ENCODE data around the gene ELP6. TPM values are rescaled to one million over a fixed set of nuclear protein-coding genes. Genes with fewer than 3 reads are reported as not detected.

ELP6 gene
- total and polyA plus RNA-seq, 9 of the 15 experiments (the other 6 are each of a cell fraction or from before 2014, with no cell fraction given) = 76.9 to 198 (median 83.3) TPM

DNA sequence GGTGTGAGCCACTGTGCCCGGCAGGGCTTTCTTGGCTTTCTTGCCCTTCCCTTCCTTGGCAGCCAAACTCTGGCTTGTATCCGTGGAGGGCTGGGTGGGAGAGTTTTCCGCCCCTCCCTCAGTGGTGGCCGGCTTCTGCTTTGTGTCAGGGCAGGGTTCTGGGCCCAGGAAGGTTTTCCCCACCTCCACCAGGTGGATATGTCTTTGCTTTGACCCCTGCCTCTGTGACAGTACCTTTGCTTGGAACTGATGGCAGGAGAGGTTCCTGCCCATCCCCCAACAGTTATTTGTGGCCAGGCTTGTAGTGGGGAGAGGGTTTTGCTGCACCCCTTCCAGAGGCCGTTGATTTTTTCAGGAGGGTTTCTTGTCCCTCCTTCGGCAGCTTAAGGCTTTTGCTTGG is 40.8 kb upstream of the ELP6 start:
- Histone ChIP-seq H3K4me3 (no peak overlapping the region), H3K79me2 (ENCODE audit: control insufficient read depth, insufficient read depth, low read length) (no peaks in the 10 kb centered on the region), H3K4me2 (ENCODE audit: insufficient read depth, low read length) (no peak overlapping the region), H3K27ac (ENCODE audit: extremely low read depth, low read depth, low read length) (no peak overlapping the region), H3K9me3 (replicated peaks; ENCODE audit: control insufficient read depth, insufficient read depth, low read depth, low read length) (no peaks in the 10 kb centered on the region), H4K20me1 (replicated peaks; ENCODE audit: control insufficient read depth, insufficient read depth, low read length) (no peaks in the 10 kb centered on the region), H2AFZ (ENCODE audit: low read depth, low read length) (no peak overlapping the region), H3K27me3 (ENCODE audit: control insufficient read depth in 2 of 2, insufficient read depth in 2 of 2, low read length in 2 of 2) (no peaks in the 10 kb centered on the region), H3K4me1 (replicated peaks in 1 of 2; ENCODE audit: control insufficient read depth in 2 of 2, insufficient read depth in 2 of 2, low read length in 2 of 2) (no peaks in the 10 kb centered on the region; a peak in 2 of 5 replicates), H3K36me3 (ENCODE audit: control insufficient read depth, insufficient read depth, low read length) (no peaks in the 10 kb centered on the region), H3K9me1 (ENCODE audit: control insufficient read depth, insufficient read depth, low read length) (peaks cover 3% of the 10 kb centered on the region), H3K9ac (ENCODE audit: insufficient read depth in 1 of 2, low read depth in 2 of 2, low read length in 2 of 2) (no peak overlapping the region)
- ATAC-seq = no peak
- no TSS peak for BruUV-seq (replicated peaks)
- intact Hi-C loops (cut with micrococcal nuclease) (no loop called here), in situ Hi-C loops (cut with MboI) (no loop called here)
- WGBS (ENCODE audit: insufficient coverage, low coverage, missing lambda C conversion rate) = 32% methylated on average over 6 of the region's 6 CpGs
- no peak for TF ChIP-seq ZNF436 (CRISPR knock-in tag; IDR thresholded peaks at IDR 0.05)
- TF ChIP-seq DNMT1 (IDR thresholded peaks at IDR 0.05) = no peak
- TF ChIP-seq TCFL5 (CRISPR knock-in tag; conservative IDR thresholded peaks at IDR 0.05) = no peak
- TF ChIP-seq ZNF316 (IDR thresholded peaks at IDR 0.05) = no peak
- ChIA-PET CTCF (ENCODE audit: low intra/inter-chr PET ratio) (no interaction called here), POLR2A (interaction anchor here (0.6 to 1.7 kb wide), 3 partner anchors 9 to 11 kb away, joined by 4 read pairs; no protein-coding TSS in a partner anchor)
- no peak for FAIRE-seq
- no peak for DNase-seq (ENCODE audit: extremely low read depth in 1 of 4, low spot score in 3 of 4)

DNA sequence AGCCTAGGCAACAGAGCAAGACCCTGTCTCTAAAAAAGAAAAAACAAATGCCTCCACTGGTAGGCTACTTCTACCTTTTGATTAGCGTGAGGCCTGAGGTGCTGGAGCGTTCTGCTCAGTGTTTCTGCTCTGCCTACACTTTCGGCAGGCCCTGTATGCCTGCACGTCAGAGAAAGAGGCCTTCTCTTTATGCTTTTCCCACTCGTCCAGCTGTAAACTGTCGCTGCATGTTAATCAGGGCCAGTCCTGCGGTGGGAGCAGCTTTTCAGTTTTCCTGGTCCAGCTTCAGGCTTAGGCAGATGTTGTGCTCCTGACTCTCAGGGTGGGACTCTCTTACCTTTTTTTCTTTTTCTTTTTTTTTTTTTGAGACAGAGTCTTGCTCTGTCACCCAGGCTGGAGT is 39.9 kb upstream of the ELP6 start:
- no peaks in the 10 kb centered on the region for H3K79me2 ChIP-seq (ENCODE audit: control insufficient read depth, insufficient read depth, low read length)
- no TSS peak for BruUV-seq (replicated peaks)
- no peak overlapping the region for H3K27ac ChIP-seq (ENCODE audit: extremely low read depth, low read depth, low read length)
- DNase-seq (ENCODE audit: extremely low read depth in 1 of 4, low spot score in 3 of 4) (no peak), ATAC-seq (no peak; the same call in 2 of the 3 replicates), FAIRE-seq (no peak)
- no peaks in the 10 kb centered on the region for H4K20me1 ChIP-seq (replicated peaks; ENCODE audit: control insufficient read depth, insufficient read depth, low read length)
- peak overlapping the region; percentile 48 for H2AFZ ChIP-seq (ENCODE audit: low read depth, low read length)
- 27% methylated on average over 7 of the region's 7 CpGs for WGBS (ENCODE audit: insufficient coverage, low coverage, missing lambda C conversion rate)
- H3K9me3 ChIP-seq (replicated peaks; ENCODE audit: control insufficient read depth, insufficient read depth, low read depth, low read length) = no peaks in the 10 kb centered on the region
- no peak overlapping the region for H3K4me2 ChIP-seq (ENCODE audit: insufficient read depth, low read length)
- H3K4me3 ChIP-seq = no peak overlapping the region
- peaks cover 3% of the 10 kb centered on the region for H3K9me1 ChIP-seq (ENCODE audit: control insufficient read depth, insufficient read depth, low read length)
- intact Hi-C loops (cut with micrococcal nuclease) = no loop called here
- CTCF ChIA-PET (ENCODE audit: low intra/inter-chr PET ratio) = no interaction called here
- H3K36me3 ChIP-seq (ENCODE audit: control insufficient read depth, insufficient read depth, low read length) = no peaks in the 10 kb centered on the region
- H3K9ac ChIP-seq (ENCODE audit: insufficient read depth in 1 of 2, low read depth in 2 of 2, low read length in 2 of 2) = no peak overlapping the region
- POLR2A ChIA-PET = interaction anchor here (1.2 to 1.7 kb wide), 3 partner anchors 10 to 31 kb away, joined by 3 to 7 read pairs (median 4); no protein-coding TSS in a partner anchor
- H3K27me3 ChIP-seq (ENCODE audit: control insufficient read depth in 2 of 2, insufficient read depth in 2 of 2, low read length in 2 of 2) = no peaks in the 10 kb centered on the region
- H3K4me1 ChIP-seq (replicated peaks in 1 of 2; ENCODE audit: control insufficient read depth in 2 of 2, insufficient read depth in 2 of 2, low read length in 2 of 2) = no peaks in the 10 kb centered on the region; a peak in 2 of 5 replicates
- in situ Hi-C loops (cut with MboI) = no loop called here
- TF ChIP-seq, protein P1, sequence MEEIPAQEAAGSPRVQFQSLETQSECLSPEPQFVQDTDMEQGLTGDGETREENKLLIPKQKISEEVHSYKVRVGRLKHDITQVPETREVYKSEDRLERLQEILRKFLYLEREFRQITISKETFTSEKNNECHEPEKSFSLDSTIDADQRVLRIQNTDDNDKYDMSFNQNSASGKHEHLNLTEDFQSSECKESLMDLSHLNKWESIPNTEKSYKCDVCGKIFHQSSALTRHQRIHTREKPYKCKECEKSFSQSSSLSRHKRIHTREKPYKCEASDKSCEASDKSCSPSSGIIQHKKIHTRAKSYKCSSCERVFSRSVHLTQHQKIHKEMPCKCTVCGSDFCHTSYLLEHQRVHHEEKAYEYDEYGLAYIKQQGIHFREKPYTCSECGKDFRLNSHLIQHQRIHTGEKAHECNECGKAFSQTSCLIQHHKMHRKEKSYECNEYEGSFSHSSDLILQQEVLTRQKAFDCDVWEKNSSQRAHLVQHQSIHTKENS (CRISPR knock-in tag; IDR thresholded peaks at IDR 0.05) = no peak
- TF ChIP-seq TAF1 (IDR thresholded peaks at IDR 0.05; ENCODE audit: control insufficient read depth, extremely low read depth, insufficient read depth, low read length, severe bottlenecking) (no peak), SMARCC2 (IDR thresholded peaks at IDR 0.05; ENCODE audit: low read depth) (no peak), RAD21 (CRISPR knock-in tag; conservative IDR thresholded peaks at IDR 0.05 in 1 of 2, IDR thresholded peaks at IDR 0.05 in 1 of 2) (no peak), ZNF165 (CRISPR knock-in tag; IDR thresholded peaks at IDR 0.05; ENCODE audit: borderline replicate concordance) (no peak), NFIX (CRISPR knock-in tag; IDR thresholded peaks at IDR 0.05; ENCODE audit: low read depth) (no peak)
- TF ChIP-seq, protein P2, sequence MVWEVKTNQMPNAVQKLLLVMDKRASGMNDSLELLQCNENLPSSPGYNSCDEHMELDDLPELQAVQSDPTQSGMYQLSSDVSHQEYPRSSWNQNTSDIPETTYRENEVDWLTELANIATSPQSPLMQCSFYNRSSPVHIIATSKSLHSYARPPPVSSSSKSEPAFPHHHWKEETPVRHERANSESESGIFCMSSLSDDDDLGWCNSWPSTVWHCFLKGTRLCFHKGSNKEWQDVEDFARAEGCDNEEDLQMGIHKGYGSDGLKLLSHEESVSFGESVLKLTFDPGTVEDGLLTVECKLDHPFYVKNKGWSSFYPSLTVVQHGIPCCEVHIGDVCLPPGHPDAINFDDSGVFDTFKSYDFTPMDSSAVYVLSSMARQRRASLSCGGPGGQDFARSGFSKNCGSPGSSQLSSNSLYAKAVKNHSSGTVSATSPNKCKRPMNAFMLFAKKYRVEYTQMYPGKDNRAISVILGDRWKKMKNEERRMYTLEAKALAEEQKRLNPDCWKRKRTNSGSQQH (CRISPR knock-in tag; IDR thresholded peaks at IDR 0.05) = no peak
- TF ChIP-seq, protein P3, sequence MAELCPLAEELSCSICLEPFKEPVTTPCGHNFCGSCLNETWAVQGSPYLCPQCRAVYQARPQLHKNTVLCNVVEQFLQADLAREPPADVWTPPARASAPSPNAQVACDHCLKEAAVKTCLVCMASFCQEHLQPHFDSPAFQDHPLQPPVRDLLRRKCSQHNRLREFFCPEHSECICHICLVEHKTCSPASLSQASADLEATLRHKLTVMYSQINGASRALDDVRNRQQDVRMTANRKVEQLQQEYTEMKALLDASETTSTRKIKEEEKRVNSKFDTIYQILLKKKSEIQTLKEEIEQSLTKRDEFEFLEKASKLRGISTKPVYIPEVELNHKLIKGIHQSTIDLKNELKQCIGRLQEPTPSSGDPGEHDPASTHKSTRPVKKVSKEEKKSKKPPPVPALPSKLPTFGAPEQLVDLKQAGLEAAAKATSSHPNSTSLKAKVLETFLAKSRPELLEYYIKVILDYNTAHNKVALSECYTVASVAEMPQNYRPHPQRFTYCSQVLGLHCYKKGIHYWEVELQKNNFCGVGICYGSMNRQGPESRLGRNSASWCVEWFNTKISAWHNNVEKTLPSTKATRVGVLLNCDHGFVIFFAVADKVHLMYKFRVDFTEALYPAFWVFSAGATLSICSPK (IDR thresholded peaks at IDR 0.05; ENCODE audit: borderline replicate concordance) = no peak
